Right cardiac atrium (tissue), 5 donors: ENCODE results near the gene UPP1. TPM values are rescaled to one million over a fixed set of nuclear protein-coding genes. Genes with fewer than 3 reads are reported as not detected.
"Not testable (repeated sequence)": the region's sequence is repeated elsewhere in the genome, so short reads cannot be mapped to it uniquely, and the experiment has no call there.

ENCODE experiments used
- ATAC-seq, 2 donors: fragments of 200-7000 bp; cut with Tn5 transposase; one replicate each; pipeline versions ENCODE4 v1.8.0 to v1.9.1; 2020; ENCODE audit warnings: moderate library complexity in 2 of 2, mild to moderate bottlenecking in 1 of 2
- DNase-seq, 3 donors: peaks; one replicate each; pipeline ENCODE4 v3.0.0-alpha.2; 2020
- H3K27ac ChIP-seq: one replicate; pipeline ENCODE4 v1.5.1; 2013; ENCODE audit warnings: mild to moderate bottlenecking, low read length, control low read depth, moderate library complexity
- H3K27me3 ChIP-seq: one replicate; pipeline ENCODE4 v1.6.1; 2013; ENCODE audit not compliant: control insufficient read depth, insufficient read depth
- H3K4me1 ChIP-seq: one replicate; pipeline ENCODE4 v1.6.1; 2013; ENCODE audit warnings: low read length; ENCODE audit not compliant: control insufficient read depth, insufficient read depth
- H3K4me3 ChIP-seq: one replicate; pipeline ENCODE4 v1.5.1; 2013; ENCODE audit warnings: low read length, control low read depth
- H3K9me3 ChIP-seq: one replicate; pipeline ENCODE4 v1.6.1; 2013; ENCODE audit warnings: low read length; ENCODE audit not compliant: control insufficient read depth
- WGBS: extraction: QIAGEN DNeasy Blood & Tissue Kit; methylation state at CpG from one replicate; pipeline ENCODE4 v1.1.7; 2013; 5-methylcytosine and 5-hydroxymethylcytosine counted together
- intact Hi-C, 4 donors: fragments of 100-400 bp; cut with DNase I; formaldehyde crosslinking; loops; one replicate each; pipeline versions ENCODE4 v1.11.0 to v1.14.0; 2022 to 2023
- polyA plus RNA-seq: library from polyadenylated mRNA; stranded (reverse); fragments of 200-250 nt; gene quantifications from one replicate; pipeline ENCODE4 v1.2.3, GENCODE V29; 2013
- total RNA-seq, 4 donors: library from RNA; stranded (reverse); fragmentation: NEBNext Ultra II Directional; extraction: Animal tissue kit (Norgen Biotek cat#: 25700); gene quantifications; one replicate each; pipeline ENCODE4 v1.2.1, GENCODE V29; 2021
- donor health status: healthy with polysubstance abuse.
- donor health status: DM: no; HTN: yes; CAD: no.
- donor health status: DM: no; HTN: no; CAD: no.
- donor health status: DM: no; HTN: yes; CAD: no; lungs with severe emphysema.
- donor health status: DM: yes; HTN: yes; CAD: no.

The UPP1 gene
- total and polyA plus RNA-seq, 5 donors = 17.3 to 29.0 (median 21.7) TPM

DNA sequence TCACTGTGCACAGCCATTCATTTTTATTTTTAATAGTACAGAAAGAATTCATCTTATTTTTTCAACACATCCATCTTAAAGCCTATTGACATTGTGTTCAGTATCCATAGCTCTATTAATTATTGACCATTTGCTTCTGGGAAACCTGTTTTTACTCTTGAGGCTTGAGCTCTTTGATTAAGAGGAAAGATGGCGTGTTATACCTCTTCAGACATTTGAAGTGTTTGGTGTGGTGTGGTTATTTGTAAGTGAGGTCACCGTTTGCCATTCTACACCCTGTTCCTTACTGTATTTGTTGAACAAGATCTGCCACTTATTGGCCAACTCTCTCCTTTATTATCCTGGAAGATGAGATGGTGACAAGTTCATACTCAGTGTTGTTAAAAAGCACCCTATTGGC lies 35.3 kb upstream of the UPP1 start:
- no peak for ATAC-seq
- DNase-seq = no peak
- Histone ChIP-seq H3K4me1 (no peaks in the 10 kb centered on the region), H3K27me3 (no peaks in the 10 kb centered on the region), H3K4me3 (no peak overlapping the region), H3K9me3 (no peaks in the 10 kb centered on the region), H3K27ac (no peak overlapping the region)
- intact Hi-C loops = no loop called here
- WGBS = 93% methylated on average over 2 of the region's 2 CpGs

DNA sequence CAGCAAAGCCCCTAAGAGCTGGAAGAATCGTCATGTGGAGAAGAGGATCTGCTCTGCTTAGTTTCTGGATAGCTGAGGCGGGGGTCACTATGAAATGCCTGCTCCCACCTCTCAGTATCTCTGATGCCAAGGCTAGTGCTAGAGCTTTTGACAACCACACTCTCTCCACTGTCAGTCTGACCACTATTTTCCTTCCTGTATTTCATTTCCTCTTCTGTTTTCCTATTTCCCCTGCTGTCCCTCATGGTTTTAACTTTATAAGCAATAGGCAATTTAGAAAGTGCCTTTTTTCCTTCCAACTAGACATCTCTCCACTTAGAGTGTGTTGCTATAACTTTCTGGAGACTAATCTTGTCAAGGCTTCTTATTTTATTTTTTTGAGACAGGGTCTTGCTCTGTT lies 30.1 kb upstream of the UPP1 start:
- intact Hi-C loops = no loop called here
- no peaks in the 10 kb centered on the region for H3K4me1 ChIP-seq
- no peaks in the 10 kb centered on the region for H3K9me3 ChIP-seq
- H3K27me3 ChIP-seq = no peaks in the 10 kb centered on the region
- H3K4me3 ChIP-seq = no peak overlapping the region
- no peak for DNase-seq
- H3K27ac ChIP-seq = no peak overlapping the region
- WGBS = 67% methylated on average over 2 of the region's 2 CpGs
- ATAC-seq = no peak

DNA sequence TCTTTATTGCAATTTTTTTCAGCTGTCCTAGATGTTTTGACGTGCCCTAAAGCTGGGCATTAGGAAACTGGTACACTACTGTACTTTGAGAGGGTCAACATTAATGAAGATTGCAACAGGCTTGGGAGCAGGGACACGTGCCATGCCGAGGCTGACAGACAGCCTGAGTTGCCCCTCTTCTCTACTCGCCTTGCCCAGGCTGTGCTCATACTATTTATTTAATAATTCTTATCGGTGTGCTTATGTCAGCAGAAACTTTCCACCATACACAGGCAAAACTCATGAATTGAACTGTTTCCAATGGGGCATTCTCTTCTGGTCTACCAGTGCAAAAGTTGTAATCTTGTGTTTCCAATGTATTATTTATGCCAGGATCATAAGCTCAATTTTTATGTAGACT lies 29.4 kb upstream of the UPP1 start:
- H3K27ac ChIP-seq = no peak overlapping the region
- intact Hi-C loops = no loop called here
- no peak overlapping the region for H3K4me3 ChIP-seq
- DNase-seq (no peak), ATAC-seq (no peak)
- no peaks in the 10 kb centered on the region for H3K9me3 ChIP-seq
- H3K4me1 ChIP-seq = no peaks in the 10 kb centered on the region
- no peaks in the 10 kb centered on the region for H3K27me3 ChIP-seq
- 89% methylated on average over 5 of the region's 5 CpGs for WGBS

DNA sequence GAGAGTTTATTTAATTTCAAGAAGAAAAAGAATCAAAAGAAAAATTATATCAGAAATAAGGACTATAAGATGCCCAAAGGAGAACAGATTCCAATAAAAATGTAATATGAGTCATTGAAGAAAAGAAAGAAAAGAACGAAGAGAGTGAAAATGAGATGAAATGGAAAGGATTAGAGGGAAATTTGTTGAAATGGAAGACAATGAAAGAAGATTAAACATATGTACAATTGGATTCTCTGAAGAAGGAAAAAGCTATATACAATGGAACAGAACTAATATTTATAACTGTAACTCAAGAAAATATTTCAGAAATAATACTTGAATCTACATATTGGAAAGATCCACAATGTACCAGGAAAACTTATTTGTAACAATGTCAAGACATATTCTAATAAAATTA lies 25.1 kb upstream of the UPP1 start:
- no peaks in the 10 kb centered on the region for H3K27me3 ChIP-seq
- intact Hi-C loops = no loop called here

DNA sequence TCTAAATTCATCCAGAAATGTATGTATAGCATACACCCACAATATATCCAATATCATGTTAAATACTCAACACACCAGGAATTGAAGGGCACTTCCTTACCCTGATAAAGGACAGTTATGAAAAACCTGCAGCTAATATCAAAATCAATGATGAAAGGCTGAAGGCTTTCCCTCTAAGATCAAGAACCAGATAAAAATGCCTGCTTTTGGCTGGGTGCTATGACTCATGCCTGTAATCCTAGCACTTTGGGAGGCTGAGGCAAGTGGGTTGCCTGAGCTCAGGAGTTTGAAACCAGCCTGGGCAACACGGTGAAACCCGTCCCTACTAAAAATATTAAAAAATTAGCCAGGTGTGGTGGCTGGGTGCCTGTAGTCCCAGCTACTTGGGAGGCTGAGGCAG lies 21.6 kb upstream of the UPP1 start:
- Histone ChIP-seq H3K27ac (no peak overlapping the region), H3K4me3 (no peak overlapping the region), H3K27me3 (no peaks in the 10 kb centered on the region), H3K9me3 (no peaks in the 10 kb centered on the region), H3K4me1 (no peaks in the 10 kb centered on the region)
- ATAC-seq (no peak), DNase-seq (no peak)
- intact Hi-C loops = no loop called here
- WGBS = 89% methylated on average over 2 of the region's 2 CpGs

More for the DNA sequence above, 25.1 kb upstream of the UPP1 start:
- no peaks in the 10 kb centered on the region for H3K4me1 ChIP-seq
- ATAC-seq (no peak), DNase-seq (no peak)
- H3K9me3 ChIP-seq = no peaks in the 10 kb centered on the region
- no peak overlapping the region for H3K4me3 ChIP-seq
- WGBS = 86% methylated on average over 1 of the region's 1 CpG
- H3K27ac ChIP-seq = no peak overlapping the region

DNA sequence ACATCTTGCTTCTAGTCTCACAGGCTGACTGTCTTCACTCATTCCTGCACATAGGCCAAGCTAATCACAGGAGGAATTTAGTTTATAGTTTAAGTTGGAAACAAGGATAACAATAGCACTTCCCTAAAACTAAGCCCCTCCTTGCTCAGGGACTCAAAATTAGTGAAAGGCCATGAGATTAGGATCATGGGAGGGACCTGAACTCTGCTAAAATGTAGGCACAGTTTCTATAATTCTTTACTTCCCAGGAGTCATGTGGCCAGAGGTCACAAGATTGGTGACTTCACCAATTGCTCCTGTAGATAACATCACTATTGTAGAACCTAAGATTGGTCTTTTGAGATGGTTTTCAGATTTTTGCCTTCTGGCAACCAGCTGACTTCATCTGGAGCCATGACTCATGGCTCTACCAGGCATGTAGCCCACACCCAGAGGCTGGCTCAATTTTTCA lies 14.8 kb upstream of the UPP1 start:
- no peak overlapping the region for H3K27ac ChIP-seq
- no peaks in the 10 kb centered on the region for H3K9me3 ChIP-seq
- H3K4me3 ChIP-seq = no peak overlapping the region
- H3K4me1 ChIP-seq = no peaks in the 10 kb centered on the region
- DNase-seq (no peak), ATAC-seq (no peak)
- intact Hi-C loops = no loop called here
- H3K27me3 ChIP-seq = no peaks in the 10 kb centered on the region

DNA sequence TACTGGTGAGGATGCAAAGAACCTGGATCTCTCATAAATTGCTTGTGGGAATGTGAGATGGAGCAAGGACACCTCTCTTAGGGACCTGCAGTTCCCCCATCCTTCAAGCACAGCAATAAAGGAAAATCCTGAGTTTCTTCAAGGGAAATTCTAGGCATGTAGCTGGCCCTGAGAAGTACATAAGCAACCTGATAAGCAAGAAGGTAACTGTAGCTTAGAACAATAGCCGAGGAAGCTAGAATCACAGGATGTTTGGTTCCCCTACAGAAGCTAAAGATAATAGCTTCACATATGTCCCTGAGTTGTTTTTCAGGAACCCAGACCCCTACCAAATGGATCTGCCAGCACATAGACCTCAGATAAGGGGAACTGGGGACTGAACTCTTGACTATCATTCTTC lies 11.6 kb upstream of the UPP1 start:
- Histone ChIP-seq H3K4me3 (no peak overlapping the region), H3K27ac (no peak overlapping the region), H3K4me1 (no peaks in the 10 kb centered on the region), H3K9me3 (no peaks in the 10 kb centered on the region), H3K27me3 (no peaks in the 10 kb centered on the region)
- ATAC-seq = no peak
- intact Hi-C loops = no loop called here
- WGBS = 74% methylated on average over 1 of the region's 1 CpG
- no peak for DNase-seq

DNA sequence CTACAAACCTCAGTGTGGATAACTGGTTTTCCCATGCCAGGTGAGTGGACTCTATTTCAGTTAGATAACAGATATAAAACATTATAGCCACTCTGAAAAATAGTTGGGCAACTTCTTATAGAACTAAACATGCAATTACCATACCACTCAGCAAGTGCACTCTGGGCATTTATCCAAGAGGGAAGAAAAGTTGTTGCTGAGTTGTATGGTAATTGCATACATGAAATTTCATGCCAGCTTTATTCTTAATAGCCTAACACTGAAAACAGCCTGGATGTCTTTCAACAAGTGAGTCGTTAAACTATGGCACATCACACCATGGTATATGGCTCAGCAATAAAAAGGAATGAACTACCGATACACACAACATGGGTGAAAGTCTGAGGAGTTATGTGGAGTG lies 10.6 kb upstream of the UPP1 start:
- Histone ChIP-seq H3K9me3 (no peaks in the 10 kb centered on the region), H3K27me3 (no peaks in the 10 kb centered on the region), H3K27ac (no peak overlapping the region), H3K4me3 (no peak overlapping the region), H3K4me1 (peaks cover 4% of the 10 kb centered on the region)
- ATAC-seq = no peak
- WGBS = 76% methylated on average over 2 of the region's 2 CpGs
- intact Hi-C loops = no loop called here
- DNase-seq = no peak

DNA sequence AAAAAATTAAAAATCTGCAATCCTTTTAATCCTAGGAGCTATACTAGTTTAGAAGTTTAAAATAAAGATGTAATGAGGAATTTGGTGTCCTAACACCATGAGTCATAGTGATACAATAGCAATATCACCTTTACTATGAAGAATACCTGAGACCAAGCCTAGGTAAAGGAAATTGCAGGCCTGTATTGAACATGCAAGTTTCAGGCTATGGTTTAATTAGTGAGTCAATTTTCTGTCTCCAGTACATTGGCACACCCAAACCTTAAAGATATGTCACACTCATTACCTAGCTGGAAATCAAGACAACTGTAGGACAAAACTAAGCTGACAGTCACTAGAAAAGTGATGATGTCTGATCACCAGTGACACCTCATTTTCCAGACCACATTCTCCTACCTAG lies 6.7 kb upstream of the UPP1 start:
- H3K9me3 ChIP-seq, H3K27ac ChIP-seq, H3K27me3 ChIP-seq, H3K4me1 ChIP-seq, H3K4me3 ChIP-seq, intact Hi-C loops, DNase-seq, ATAC-seq: not testable (repeated sequence)

DNA sequence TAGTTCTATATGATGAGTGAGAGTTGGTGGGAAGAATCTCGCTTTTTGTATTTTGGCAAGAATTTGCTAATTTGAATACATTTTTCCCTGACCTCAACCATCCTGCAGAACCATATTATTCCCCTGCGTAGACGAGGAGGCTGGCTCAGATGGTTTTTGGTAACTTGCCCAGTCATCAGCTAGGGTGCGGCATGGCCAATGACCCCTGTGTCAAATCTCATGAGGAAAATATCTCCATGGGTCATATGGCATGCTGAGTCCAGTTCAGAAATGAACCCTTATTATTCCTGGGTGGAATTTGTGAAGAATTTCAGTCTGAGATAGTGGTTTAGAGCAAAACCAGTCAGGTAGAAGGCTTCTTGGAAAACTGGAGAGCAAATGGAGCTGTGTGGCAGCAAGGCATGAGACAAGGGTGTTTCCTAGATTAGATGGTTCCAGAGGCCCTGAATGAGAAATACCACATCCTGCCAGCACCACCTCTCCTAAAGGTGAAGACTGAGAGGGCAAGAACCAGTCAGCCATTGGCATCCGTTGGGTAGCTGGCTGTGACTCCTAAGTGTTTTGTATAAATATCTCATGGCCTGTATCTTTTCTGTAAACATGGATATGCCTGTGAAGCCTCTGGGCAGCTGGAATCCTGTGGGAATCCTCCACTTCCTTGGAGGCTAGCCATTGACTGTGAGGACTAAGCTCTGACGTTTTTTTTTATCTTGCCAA lies 5.8 kb upstream of the UPP1 start:
- no peak overlapping the region for H3K4me3 ChIP-seq
- peak in 1 of 2 donors; percentile 19 for ATAC-seq
- peak in 1 of 3 donors; percentile 68 for DNase-seq
- no peaks in the 10 kb centered on the region for H3K27me3 ChIP-seq
- WGBS = 45% methylated on average over 6 of the region's 6 CpGs
- no peak overlapping the region for H3K27ac ChIP-seq
- H3K9me3 ChIP-seq = no peaks in the 10 kb centered on the region
- peaks cover 4% of the 10 kb centered on the region for H3K4me1 ChIP-seq
- intact Hi-C loops = no loop called here

DNA sequence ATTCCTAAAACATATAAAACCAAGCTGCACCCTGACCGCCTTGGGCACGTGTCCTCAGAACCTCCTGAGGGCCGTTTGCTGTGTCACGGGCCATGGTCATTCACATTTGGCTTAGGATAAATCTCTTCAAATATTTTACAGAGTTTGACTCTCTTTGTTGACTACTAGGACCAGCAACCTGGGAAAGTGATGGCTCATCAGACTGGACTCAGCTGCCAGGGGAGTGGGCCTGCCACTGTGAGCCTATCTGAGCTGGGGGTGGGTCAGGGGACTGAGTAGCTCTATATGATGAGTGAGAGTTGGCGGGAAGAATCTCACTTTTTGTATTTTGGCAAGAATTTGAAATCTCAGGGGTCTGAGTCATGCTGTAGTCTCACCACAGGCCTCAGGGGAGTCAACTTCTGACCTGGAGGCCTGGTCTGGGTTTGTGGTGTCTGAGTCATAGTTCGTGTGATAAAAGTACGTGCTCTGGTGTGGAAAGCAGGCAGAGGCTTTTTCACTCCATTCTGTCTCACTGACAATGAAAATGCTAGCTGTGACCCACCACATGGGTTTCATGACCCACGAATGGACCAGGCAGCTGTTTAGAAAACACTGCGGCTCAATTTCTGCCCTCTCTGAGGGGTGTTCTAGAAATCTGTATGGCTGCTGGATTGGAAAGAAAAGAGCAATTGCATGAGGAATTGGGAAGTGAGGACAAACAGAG lies 4.2 kb upstream of the UPP1 start:
- ATAC-seq (peak; percentile 53 to 59), DNase-seq (peak; percentile 69 to 85 (median 73))
- no peaks in the 10 kb centered on the region for H3K9me3 ChIP-seq
- H3K4me1 ChIP-seq = peaks cover 4% of the 10 kb centered on the region
- peak overlapping the region; percentile 19 for H3K27ac ChIP-seq
- no peaks in the 10 kb centered on the region for H3K27me3 ChIP-seq
- WGBS = 66% methylated on average over 9 of the region's 9 CpGs
- intact Hi-C loops = no loop called here
- no peak overlapping the region for H3K4me3 ChIP-seq
